Endothelial cell of umbilical vein (primary cell): Measurements from ENCODE around the gene DENND1B. TPM values are rescaled to one million over a fixed set of nuclear protein-coding genes. Genes with fewer than 3 reads are reported as not detected.

Experiments
- BruUV-seq: library from RNA; stranded (reverse); fragments of 400-500 nt; replicated peaks from 2 replicates; lab custom pipeline; 2021; lab: Mats Ljungman, UMichigan
- CTCF ChIA-PET: fragments of 300-600, 350-600 bp; sonication (Branson Sonifier 250); formaldehyde crosslinking; loops from one replicate; lab custom pipeline; 2021; ENCODE audit warnings: antibody characterized with exemption, inconsistent platforms; lab: Charles Lee
- POLR2A ChIA-PET: fragments of 300-600, 350-600 bp; sonication (Branson Sonifier 250); formaldehyde crosslinking; loops from one replicate; lab custom pipeline; 2021; ENCODE audit warnings: antibody characterized with exemption, inconsistent platforms; lab: Charles Lee
- DNase-seq: peaks from one replicate; pipeline ENCODE4 v3.0.0-alpha.2; 2011; ENCODE audit warnings: low read depth, low spot score
- FAIRE-seq: peaks from 2 replicates; lab custom pipeline; 2011; peaks lifted over from hg19 to GRCh38; lab: Jason Lieb, UNC
- H2AFZ ChIP-seq: 2 replicates; pipeline ENCODE4 v1.6.0; 2012; ENCODE audit warnings: low read depth, low read length, control low read depth, inconsistent platforms
- H3K27ac ChIP-seq: 2 replicates; pipeline ENCODE4 v1.5.1; 2011; ENCODE audit warnings: low read depth, mild to moderate bottlenecking, control low read depth, low read length, moderate library complexity; ENCODE audit not compliant: insufficient read depth
- H3K27me3 ChIP-seq, 2 experiments: 2 replicates each; pipeline versions ENCODE4 v1.6.0 to v1.6.1; 2011; ENCODE audit warnings: low read length in 2 of 2, mixed read lengths in 1 of 2; ENCODE audit not compliant: control insufficient read depth in 2 of 2, insufficient read depth in 2 of 2
- H3K36me3 ChIP-seq, 2 experiments: 2 replicates in 1 of 2; 3 replicates in 1 of 2; pipeline ENCODE4 v1.5.1; 2011; ENCODE audit warnings: low read length in 2 of 2, mild to moderate bottlenecking in 1 of 2, moderate library complexity in 1 of 2; ENCODE audit not compliant: control insufficient read depth in 2 of 2, insufficient read depth in 2 of 2; ENCODE audit errors: extremely low read depth in 1 of 2
- H3K4me1 ChIP-seq: 3 replicates; pipeline ENCODE4 v1.5.1; 2011; ENCODE audit warnings: mild to moderate bottlenecking, low read length; ENCODE audit not compliant: control insufficient read depth, insufficient read depth; ENCODE audit errors: extremely low read depth
- H3K4me2 ChIP-seq: 2 replicates; pipeline ENCODE4 v1.6.1; 2011; ENCODE audit warnings: low read length, control low read depth, mixed read lengths; ENCODE audit not compliant: insufficient read depth
- H3K4me3 ChIP-seq, 3 experiments: fragments of 200-600 bp in 1 of 3; sonication (generic), shearing (Covaris generic) in 1 of 3; replicated peaks in 1 of 3; 2 replicates each; pipeline ENCODE4 v1.5.1; 2011 to 2016; ENCODE audit warnings: control low read depth in 3 of 3, low read length in 3 of 3, mild to moderate bottlenecking in 2 of 3, inconsistent platforms in 1 of 3, low read depth in 1 of 3, moderate library complexity in 1 of 3; ENCODE audit not compliant: insufficient read depth in 1 of 3
- H3K79me2 ChIP-seq: 2 replicates; pipeline ENCODE4 v1.6.0; 2012; ENCODE audit warnings: low read length, inconsistent platforms; ENCODE audit not compliant: control insufficient read depth, insufficient read depth
- H3K9ac ChIP-seq: replicated peaks from 2 replicates; pipeline ENCODE3; 2011; ENCODE audit warnings: low read length, control low read depth; ENCODE audit not compliant: insufficient read depth; ENCODE audit errors: extremely low read depth
- H3K9me1 ChIP-seq: replicated peaks from 3 replicates; pipeline ENCODE4 v1.6.0; 2011; ENCODE audit warnings: mild to moderate bottlenecking, low read length; ENCODE audit not compliant: control insufficient read depth, insufficient read depth; ENCODE audit errors: extremely low read depth
- H3K9me3 ChIP-seq: replicated peaks from 2 replicates; pipeline ENCODE4 v1.5.1; 2012; ENCODE audit warnings: low read length, inconsistent platforms; ENCODE audit not compliant: control insufficient read depth, insufficient read depth
- H4K20me1 ChIP-seq: replicated peaks from 2 replicates; pipeline ENCODE3; 2011; ENCODE audit warnings: mild to moderate bottlenecking, low read length; ENCODE audit not compliant: control insufficient read depth, insufficient read depth; ENCODE audit errors: extremely low read depth
- CTCF ChIP-seq, 2 donors: IDR thresholded peaks; 1 replicate in 1 of 2; 2 replicates in 1 of 2; pipeline ENCODE4 v1.5.1; 2011; ENCODE audit warnings: low read length in 2 of 2, mild to moderate bottlenecking in 2 of 2, moderate library complexity in 2 of 2, control low read depth in 1 of 2, inconsistent platforms in 1 of 2, low read depth in 1 of 2; ENCODE audit not compliant: insufficient read depth in 1 of 2; ENCODE audit errors: extremely low read depth in 1 of 2
- FOS ChIP-seq: IDR thresholded peaks from 2 replicates; pipeline ENCODE4 v1.6.1; 2011; ENCODE audit warnings: mild to moderate bottlenecking, low read length, moderate library complexity, borderline replicate concordance; ENCODE audit not compliant: insufficient read depth
- GATA2 ChIP-seq: IDR thresholded peaks from 2 replicates; pipeline ENCODE4 v1.7.0; 2011; ENCODE audit warnings: low read depth, mild to moderate bottlenecking, moderate library complexity, mixed read lengths, low read length; ENCODE audit not compliant: insufficient read length, insufficient read depth
- MYC ChIP-seq: IDR thresholded peaks from one replicate; pipeline ENCODE4 v1.6.1; 2011; ENCODE audit warnings: mild to moderate bottlenecking, low read depth, low read length
- POLR2A ChIP-seq: IDR thresholded peaks from 2 replicates; pipeline ENCODE4 v1.6.1; 2012; ENCODE audit warnings: low read depth, mild to moderate bottlenecking, control low read depth, low read length
- POLR2AphosphoS5 ChIP-seq: IDR thresholded peaks from 2 replicates; pipeline ENCODE4 v1.6.1; 2012; ENCODE audit warnings: low read depth, mild to moderate bottlenecking, control low read depth, low read length, moderate library complexity; ENCODE audit not compliant: insufficient read depth
- dilution Hi-C: fragments of 300-500 bp; cut with MboI; formaldehyde crosslinking; loops from one replicate; pipeline ENCODE4 v1.15.0; 2019; ENCODE audit warnings: low sequenced_read_pairs; ENCODE audit not compliant: extremely low pct_ligation_motif_present
- intact Hi-C: fragments of 100-400 bp; cut with micrococcal nuclease; formaldehyde crosslinking; loops from one replicate; pipeline ENCODE4 v1.10.0; 2022
- polyA plus RNA-seq, 4 experiments: library from polyadenylated mRNA; depleted of rRNA in 3 of 4; stranded (reverse) in 3 of 4; unstranded in 1 of 4; fragments of >200 nt; gene quantifications; 2 replicates each; pipeline versions ENCODE4 v1.2.1 to v1.2.3, GENCODE V29; 2011 to 2012; ENCODE audit warnings: missing spikeins in 1 of 4
- total RNA-seq: library from RNA; stranded (reverse); gene quantifications from 2 replicates; pipeline ENCODE4 v1.2.3, GENCODE V29; 2021

Gene DENND1B
- total and polyA plus RNA-seq, 2 donors (not counting 3 experiments of a cell fraction or from before 2014, with no cell fraction given), result 0.97 to 3.3 TPM

GRCh38 chr1:197807739-197808453 is 32.6 kb upstream of the DENND1B start:
- no peaks in the 10 kb centered on the region for H3K79me2 ChIP-seq
- no peaks in the 10 kb centered on the region for H3K9me3 ChIP-seq
- TF ChIP-seq POLR2AphosphoS5, result no peak
- H3K4me3 ChIP-seq, result no peak overlapping the region
- POLR2A ChIA-PET, result no interaction called here
- CTCF ChIA-PET, result interaction anchor here (1.6 kb wide), 1 partner anchor 61 kb away, joined by 4 read pairs; no protein-coding TSS in a partner anchor
- H4K20me1 ChIP-seq, result no peaks in the 10 kb centered on the region
- dilution Hi-C loops (no loop called here), intact Hi-C loops (no loop called here)
- no peak overlapping the region for H2AFZ ChIP-seq
- no peaks in the 10 kb centered on the region for H3K4me1 ChIP-seq
- no TSS peak for BruUV-seq
- peaks cover 0 to 2% of the 10 kb centered on the region in 2 experiments for H3K27me3 ChIP-seq
- DNase-seq (no peak), FAIRE-seq (no peak)
- H3K9me1 ChIP-seq, result no peaks in the 10 kb centered on the region
- no peaks in the 10 kb centered on the region for H3K36me3 ChIP-seq
- H3K4me2 ChIP-seq, result no peak overlapping the region
- H3K9ac ChIP-seq, result no peak overlapping the region
- H3K27ac ChIP-seq, result no peak overlapping the region

- peaks cover 0 to 2% of the 10 kb centered on the region in 2 experiments for H3K27me3 ChIP-seq
- ChIA-PET POLR2A (no interaction called here), CTCF (interaction anchor here (1.0 kb wide), 1 partner anchor 10 kb away, joined by 3 read pairs; no protein-coding TSS in a partner anchor)
- intact Hi-C loops (no loop called here), dilution Hi-C loops (no loop called here)
- H3K9me1 ChIP-seq, result no peaks in the 10 kb centered on the region
- H3K27ac ChIP-seq, result no peak overlapping the region
- no peak overlapping the region for H3K4me2 ChIP-seq
- no peaks in the 10 kb centered on the region for H3K36me3 ChIP-seq
- no peak overlapping the region for H2AFZ ChIP-seq
- no peaks in the 10 kb centered on the region for H3K4me1 ChIP-seq
- DNase-seq, result no peak
- FAIRE-seq, result no peak
- no peaks in the 10 kb centered on the region for H3K9me3 ChIP-seq
- H3K79me2 ChIP-seq, result no peaks in the 10 kb centered on the region
- no peaks in the 10 kb centered on the region for H4K20me1 ChIP-seq
- H3K9ac ChIP-seq, result no peak overlapping the region
- BruUV-seq, result no TSS peak
- TF ChIP-seq CTCF (IDR thresholded peaks at IDR 0.05; ENCODE audit: extremely low read depth in 1 of 2, insufficient read depth in 1 of 2, low read depth in 1 of 2, low read length in 2 of 2) (no peak), FOS (no peak), GATA2 (no peak), POLR2AphosphoS5 (no peak), POLR2A (no peak), MYC (no peak)
- H3K4me3 ChIP-seq, result no peak overlapping the region
Measured at GRCh38 chr1:197807216-197807615, 31.9 kb upstream of the DENND1B start.
